Endothelial cell of umbilical vein (primary cell): ENCODE measurements around the gene SEMA5A. TPM values are rescaled to one million over a fixed set of nuclear protein-coding genes. Genes with fewer than 3 reads are reported as not detected.

ENCODE experiments used
- BruUV-seq: library from RNA; stranded (reverse); fragments of 400-500 nt; replicated peaks from 2 replicates; lab custom pipeline; 2021; lab: Mats Ljungman, UMichigan
- CTCF ChIA-PET: fragments of 300-600, 350-600 bp; sonication (Branson Sonifier 250); formaldehyde crosslinking; loops from one replicate; lab custom pipeline; 2021; ENCODE audit warnings: antibody characterized with exemption, inconsistent platforms; lab: Charles Lee
- POLR2A ChIA-PET: fragments of 300-600, 350-600 bp; sonication (Branson Sonifier 250); formaldehyde crosslinking; loops from one replicate; lab custom pipeline; 2021; ENCODE audit warnings: antibody characterized with exemption, inconsistent platforms; lab: Charles Lee
- DNase-seq: peaks from one replicate; pipeline ENCODE4 v3.0.0-alpha.2; 2011; ENCODE audit warnings: low read depth, low spot score
- FAIRE-seq: peaks from 2 replicates; lab custom pipeline; 2011; peaks lifted over from hg19 to GRCh38; lab: Jason Lieb, UNC
- H2AFZ ChIP-seq: 2 replicates; pipeline ENCODE4 v1.6.0; 2012; ENCODE audit warnings: low read depth, low read length, control low read depth, inconsistent platforms
- H3K27ac ChIP-seq: 2 replicates; pipeline ENCODE4 v1.5.1; 2011; ENCODE audit warnings: low read depth, mild to moderate bottlenecking, control low read depth, low read length, moderate library complexity; ENCODE audit not compliant: insufficient read depth
- H3K27me3 ChIP-seq, 2 experiments: 2 replicates each; pipeline versions ENCODE4 v1.6.0 to v1.6.1; 2011; ENCODE audit warnings: low read length in 2 of 2, mixed read lengths in 1 of 2; ENCODE audit not compliant: control insufficient read depth in 2 of 2, insufficient read depth in 2 of 2
- H3K36me3 ChIP-seq, 2 experiments: 2 replicates in 1 of 2; 3 replicates in 1 of 2; pipeline ENCODE4 v1.5.1; 2011; ENCODE audit warnings: low read length in 2 of 2, mild to moderate bottlenecking in 1 of 2, moderate library complexity in 1 of 2; ENCODE audit not compliant: control insufficient read depth in 2 of 2, insufficient read depth in 2 of 2; ENCODE audit errors: extremely low read depth in 1 of 2
- H3K4me1 ChIP-seq: 3 replicates; pipeline ENCODE4 v1.5.1; 2011; ENCODE audit warnings: mild to moderate bottlenecking, low read length; ENCODE audit not compliant: control insufficient read depth, insufficient read depth; ENCODE audit errors: extremely low read depth
- H3K4me2 ChIP-seq: 2 replicates; pipeline ENCODE4 v1.6.1; 2011; ENCODE audit warnings: low read length, control low read depth, mixed read lengths; ENCODE audit not compliant: insufficient read depth
- H3K4me3 ChIP-seq, 3 experiments: fragments of 200-600 bp in 1 of 3; sonication (generic), shearing (Covaris generic) in 1 of 3; replicated peaks in 1 of 3; 2 replicates each; pipeline ENCODE4 v1.5.1; 2011 to 2016; ENCODE audit warnings: control low read depth in 3 of 3, low read length in 3 of 3, mild to moderate bottlenecking in 2 of 3, inconsistent platforms in 1 of 3, low read depth in 1 of 3, moderate library complexity in 1 of 3; ENCODE audit not compliant: insufficient read depth in 1 of 3
- H3K79me2 ChIP-seq: 2 replicates; pipeline ENCODE4 v1.6.0; 2012; ENCODE audit warnings: low read length, inconsistent platforms; ENCODE audit not compliant: control insufficient read depth, insufficient read depth
- H3K9ac ChIP-seq: replicated peaks from 2 replicates; pipeline ENCODE3; 2011; ENCODE audit warnings: low read length, control low read depth; ENCODE audit not compliant: insufficient read depth; ENCODE audit errors: extremely low read depth
- H3K9me1 ChIP-seq: replicated peaks from 3 replicates; pipeline ENCODE4 v1.6.0; 2011; ENCODE audit warnings: mild to moderate bottlenecking, low read length; ENCODE audit not compliant: control insufficient read depth, insufficient read depth; ENCODE audit errors: extremely low read depth
- H3K9me3 ChIP-seq: replicated peaks from 2 replicates; pipeline ENCODE4 v1.5.1; 2012; ENCODE audit warnings: low read length, inconsistent platforms; ENCODE audit not compliant: control insufficient read depth, insufficient read depth
- H4K20me1 ChIP-seq: replicated peaks from 2 replicates; pipeline ENCODE3; 2011; ENCODE audit warnings: mild to moderate bottlenecking, low read length; ENCODE audit not compliant: control insufficient read depth, insufficient read depth; ENCODE audit errors: extremely low read depth
- CTCF ChIP-seq, 2 donors: IDR thresholded peaks; 1 replicate in 1 of 2; 2 replicates in 1 of 2; pipeline ENCODE4 v1.5.1; 2011; ENCODE audit warnings: low read length in 2 of 2, mild to moderate bottlenecking in 2 of 2, moderate library complexity in 2 of 2, control low read depth in 1 of 2, inconsistent platforms in 1 of 2, low read depth in 1 of 2; ENCODE audit not compliant: insufficient read depth in 1 of 2; ENCODE audit errors: extremely low read depth in 1 of 2
- EZH2 ChIP-seq: IDR thresholded peaks from 2 replicates; pipeline ENCODE4 v1.6.1; 2012; ENCODE audit warnings: borderline replicate concordance, low read depth, mild to moderate bottlenecking, moderate library complexity, low read length, inconsistent platforms; ENCODE audit not compliant: severe bottlenecking
- FOS ChIP-seq: IDR thresholded peaks from 2 replicates; pipeline ENCODE4 v1.6.1; 2011; ENCODE audit warnings: mild to moderate bottlenecking, low read length, moderate library complexity, borderline replicate concordance; ENCODE audit not compliant: insufficient read depth
- GATA2 ChIP-seq: IDR thresholded peaks from 2 replicates; pipeline ENCODE4 v1.7.0; 2011; ENCODE audit warnings: low read depth, mild to moderate bottlenecking, moderate library complexity, mixed read lengths, low read length; ENCODE audit not compliant: insufficient read length, insufficient read depth
- JUN ChIP-seq: IDR thresholded peaks from 2 replicates; pipeline ENCODE4 v1.6.1; 2011; ENCODE audit warnings: borderline replicate concordance, low read depth; ENCODE audit not compliant: insufficient read length, insufficient read depth
- MAX ChIP-seq: IDR thresholded peaks from 2 replicates; pipeline ENCODE4 v1.6.1; 2011; ENCODE audit not compliant: insufficient read depth, insufficient read length
- MYC ChIP-seq: IDR thresholded peaks from one replicate; pipeline ENCODE4 v1.6.1; 2011; ENCODE audit warnings: mild to moderate bottlenecking, low read depth, low read length
- POLR2A ChIP-seq: IDR thresholded peaks from 2 replicates; pipeline ENCODE4 v1.6.1; 2012; ENCODE audit warnings: low read depth, mild to moderate bottlenecking, control low read depth, low read length
- POLR2AphosphoS5 ChIP-seq: IDR thresholded peaks from 2 replicates; pipeline ENCODE4 v1.6.1; 2012; ENCODE audit warnings: low read depth, mild to moderate bottlenecking, control low read depth, low read length, moderate library complexity; ENCODE audit not compliant: insufficient read depth
- dilution Hi-C: fragments of 300-500 bp; cut with MboI; formaldehyde crosslinking; loops from one replicate; pipeline ENCODE4 v1.15.0; 2019; ENCODE audit warnings: low sequenced_read_pairs; ENCODE audit not compliant: extremely low pct_ligation_motif_present
- intact Hi-C: fragments of 100-400 bp; cut with micrococcal nuclease; formaldehyde crosslinking; loops from one replicate; pipeline ENCODE4 v1.10.0; 2022
- polyA plus RNA-seq, 4 experiments: library from polyadenylated mRNA; depleted of rRNA in 3 of 4; stranded (reverse) in 3 of 4; unstranded in 1 of 4; fragments of >200 nt; gene quantifications; 2 replicates each; pipeline versions ENCODE4 v1.2.1 to v1.2.3, GENCODE V29; 2011 to 2012; ENCODE audit warnings: missing spikeins in 1 of 4
- total RNA-seq: library from RNA; stranded (reverse); gene quantifications from 2 replicates; pipeline ENCODE4 v1.2.3, GENCODE V29; 2021

SEMA5A gene
- total and polyA plus RNA-seq, 2 donors (not counting 3 experiments of a cell fraction or from before 2014, with no cell fraction given) = 0.04 to 0.06 TPM

GRCh38 chr5:9198394-9198793 is 347.5 kb downstream of the SEMA5A start:
- intact Hi-C loops = no loop called here
- H3K79me2 ChIP-seq = no peaks in the 10 kb centered on the region
- dilution Hi-C loops = no loop called here
- H3K4me3 ChIP-seq = no peak overlapping the region
- no peaks in the 10 kb centered on the region for H3K9me1 ChIP-seq
- H3K27ac ChIP-seq = no peak overlapping the region
- TF ChIP-seq FOS (no peak), GATA2 (no peak), MYC (no peak), POLR2AphosphoS5 (no peak), CTCF (IDR thresholded peaks at IDR 0.05; ENCODE audit: extremely low read depth in 1 of 2, insufficient read depth in 1 of 2, low read depth in 1 of 2, low read length in 2 of 2) (no peak), EZH2 (no peak), POLR2A (no peak), JUN (no peak), MAX (no peak)
- no peaks in the 10 kb centered on the region for H3K27me3 ChIP-seq
- H4K20me1 ChIP-seq = no peaks in the 10 kb centered on the region
- no peak for FAIRE-seq
- H3K9me3 ChIP-seq = no peaks in the 10 kb centered on the region
- BruUV-seq = no TSS peak
- no peak overlapping the region for H3K9ac ChIP-seq
- H3K4me1 ChIP-seq = no peaks in the 10 kb centered on the region
- no peak overlapping the region for H2AFZ ChIP-seq
- ChIA-PET POLR2A (no interaction called here), CTCF (no interaction called here)
- H3K4me2 ChIP-seq = no peak overlapping the region
- no peaks in the 10 kb centered on the region for H3K36me3 ChIP-seq
- no peak for DNase-seq
